ENCODE data around the gene CCDC88B.

The CCDC88B gene

GRCh38 chr11:64348383-64349024 is 8.5 kb downstream of the CCDC88B start:
- DNase-seq = no peak

- DNase-seq = no peak
These were observed 9.0 kb downstream of the CCDC88B start for GRCh38 chr11:64349025-64349387.

GRCh38 chr11:64349404-64349803 is 9.4 kb downstream of the CCDC88B start:
- no peak for DNase-seq

GRCh38 chr11:64351136-64351631 is 11.2 kb downstream of the CCDC88B start:
- no peak for DNase-seq

- no peak for DNase-seq
These were observed 12.3 kb downstream of the CCDC88B start for GRCh38 chr11:64352099-64352994.

GRCh38 chr11:64352995-64353714 is 13.2 kb downstream of the CCDC88B start:
- no peak for DNase-seq

- no peak for DNase-seq
These were observed 13.9 kb downstream of the CCDC88B start for GRCh38 chr11:64353715-64354506.

- peak; percentile 61 for DNase-seq
These were observed 15.3 kb downstream of the CCDC88B start for GRCh38 chr11:64355078-64355940.

- DNase-seq = peak; percentile 55
These were observed 16.8 kb downstream of the CCDC88B start for GRCh38 chr11:64356498-64357411.

GRCh38 chr11:64357446-64357845 is 17.4 kb downstream of the CCDC88B start:
- DNase-seq = no peak

- peak; percentile 74 for DNase-seq
These were observed 18.0 kb downstream of the CCDC88B start for GRCh38 chr11:64357904-64358535.

GRCh38 chr11:64358536-64358906 is 18.5 kb downstream of the CCDC88B start:
- no peak for DNase-seq

GRCh38 chr11:64358907-64359711 is 19.1 kb downstream of the CCDC88B start, which contains the start of gene RPS6KA4:
RPS6KA4 (plus strand) TSS chr11:64359162; CDS start chr11:64359236, 74 bp downstream.
- DNase-seq = peak; percentile 75

- DNase-seq = peak; percentile 54
These were observed 19.9 kb downstream of the CCDC88B start for GRCh38 chr11:64359712-64360445.

- DNase-seq = no peak
These were observed 20.5 kb downstream of the CCDC88B start for GRCh38 chr11:64360448-64360921.

- DNase-seq = no peak
These were observed 21.7 kb downstream of the CCDC88B start for GRCh38 chr11:64361659-64362058.

- no peak for DNase-seq
These were observed 22.3 kb downstream of the CCDC88B start for GRCh38 chr11:64362339-64362738.

- no peak for DNase-seq
These were observed 24.4 kb downstream of the CCDC88B start for GRCh38 chr11:64364435-64364834.
